ENCODE measurements around the gene CCR9. TPM values are rescaled to one million over a fixed set of nuclear protein-coding genes. Genes with fewer than 3 reads are reported as not detected.

Gene CCR9
- polyA plus RNA-seq, 1 donor from 2014 or later = not detected

- no peak overlapping the region for H3K4me2 ChIP-seq (ENCODE audit: low read length)
- no peaks in the 10 kb centered on the region for H3K79me2 ChIP-seq (replicated peaks; ENCODE audit: insufficient read depth, low read length)
- no peaks in the 10 kb centered on the region for H3F3A ChIP-seq (ENCODE audit: insufficient read depth, low read length, poor library complexity, severe bottlenecking)
- H3K36me3 ChIP-seq (ENCODE audit: insufficient read depth, low read length) = no peaks in the 10 kb centered on the region
- H2AFZ ChIP-seq (ENCODE audit: low read depth, low read length) = no peak overlapping the region
- H3K9me3 ChIP-seq (ENCODE audit: low read length) = no peaks in the 10 kb centered on the region
- no peaks in the 10 kb centered on the region for H3K27me3 ChIP-seq (ENCODE audit: insufficient read depth, low read depth, low read length)
- no peak overlapping the region for H3K9ac ChIP-seq (ENCODE audit: low read length)
- H3K4me3 ChIP-seq (ENCODE audit: low read length) = no peak overlapping the region
- H4K20me1 ChIP-seq (ENCODE audit: insufficient read depth) = no peaks in the 10 kb centered on the region
- H3K9me2 ChIP-seq (ENCODE audit: insufficient read depth, low read length) = no peaks in the 10 kb centered on the region
- no peak overlapping the region for H3K27ac ChIP-seq (ENCODE audit: low read length)
- no peak for TF ChIP-seq RAD21 (conservative IDR thresholded peaks at IDR 0.05)
- TF ChIP-seq SMC3 (conservative IDR thresholded peaks at IDR 0.05; ENCODE audit: poor library complexity) = no peak
- no peak for TF ChIP-seq POLR2AphosphoS5 (IDR thresholded peaks at IDR 0.05)
- no peak for TF ChIP-seq MXI1 (conservative IDR thresholded peaks at IDR 0.05; ENCODE audit: poor library complexity, severe bottlenecking)
- no peak for TF ChIP-seq REST (IDR thresholded peaks at IDR 0.05; ENCODE audit: borderline replicate concordance)
- TF ChIP-seq TAF1 (IDR thresholded peaks at IDR 0.05; ENCODE audit: low read depth) = no peak
- no peak for TF ChIP-seq CTCF (IDR thresholded peaks at IDR 0.05; ENCODE audit: poor library complexity, severe bottlenecking)
Observed at GRCh38 chr3:45860481-45860880, 25.9 kb upstream of the CCR9 start.

GRCh38 chr3:45861043-45861719, 25.2 kb upstream of the CCR9 start:
- Histone ChIP-seq H3K79me2 (replicated peaks; ENCODE audit: insufficient read depth, low read length) (no peaks in the 10 kb centered on the region), H4K20me1 (ENCODE audit: insufficient read depth) (no peaks in the 10 kb centered on the region), H3K4me3 (ENCODE audit: low read length) (no peak overlapping the region), H3K9ac (ENCODE audit: low read length) (no peak overlapping the region), H2AFZ (ENCODE audit: low read depth, low read length) (no peak overlapping the region), H3F3A (ENCODE audit: insufficient read depth, low read length, poor library complexity, severe bottlenecking) (no peaks in the 10 kb centered on the region), H3K9me3 (ENCODE audit: low read length) (no peaks in the 10 kb centered on the region), H3K36me3 (ENCODE audit: insufficient read depth, low read length) (no peaks in the 10 kb centered on the region), H3K4me2 (ENCODE audit: low read length) (no peak overlapping the region), H3K27ac (ENCODE audit: low read length) (no peak overlapping the region), H3K27me3 (ENCODE audit: insufficient read depth, low read depth, low read length) (no peaks in the 10 kb centered on the region), H3K9me2 (ENCODE audit: insufficient read depth, low read length) (no peaks in the 10 kb centered on the region)
- TF ChIP-seq SMC3 (conservative IDR thresholded peaks at IDR 0.05; ENCODE audit: poor library complexity) (no peak), POLR2AphosphoS5 (IDR thresholded peaks at IDR 0.05) (no peak), TAF1 (IDR thresholded peaks at IDR 0.05; ENCODE audit: low read depth) (no peak)
